ENCODE measurements around the gene DNLZ. TPM values are rescaled to one million over a fixed set of nuclear protein-coding genes. Genes with fewer than 3 reads are reported as not detected.

The DNLZ gene
- polyA plus RNA-seq, 2 of the 4 experiments (the other 2 are of a cell fraction) = 8.0 to 19.9 TPM

- FAIRE-seq = no peak
- POLR2A ChIA-PET = interaction anchor here (0.6 to 2.4 kb wide), 8 partner anchors 8 to 120 kb away, joined by 4 to 33 read pairs (median 12); partner anchors contain the start of gene SNAPC4
- TF ChIP-seq, protein P1, sequence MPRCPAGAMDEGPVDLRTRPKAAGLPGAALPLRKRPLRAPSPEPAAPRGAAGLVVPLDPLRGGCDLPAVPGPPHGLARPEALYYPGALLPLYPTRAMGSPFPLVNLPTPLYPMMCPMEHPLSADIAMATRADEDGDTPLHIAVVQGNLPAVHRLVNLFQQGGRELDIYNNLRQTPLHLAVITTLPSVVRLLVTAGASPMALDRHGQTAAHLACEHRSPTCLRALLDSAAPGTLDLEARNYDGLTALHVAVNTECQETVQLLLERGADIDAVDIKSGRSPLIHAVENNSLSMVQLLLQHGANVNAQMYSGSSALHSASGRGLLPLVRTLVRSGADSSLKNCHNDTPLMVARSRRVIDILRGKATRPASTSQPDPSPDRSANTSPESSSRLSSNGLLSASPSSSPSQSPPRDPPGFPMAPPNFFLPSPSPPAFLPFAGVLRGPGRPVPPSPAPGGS (IDR thresholded peaks at IDR 0.05) = no peak
- TF ChIP-seq RNF2 (IDR thresholded peaks at IDR 0.05; ENCODE audit: borderline replicate concordance, low read depth) = 0 out of 2 replicates have a peak, but pooled peaks have one; percentile 51
- no peak for TF ChIP-seq ELK1 (IDR thresholded peaks at IDR 0.05; ENCODE audit: low read depth, low read length)
- TF ChIP-seq ESRRA (IDR thresholded peaks at IDR 0.05; ENCODE audit: borderline replicate concordance, low read length) = no peak
- no peak for TF ChIP-seq ZFP36 (IDR thresholded peaks at IDR 0.05; ENCODE audit: borderline replicate concordance, partially characterized antibody)
- TF ChIP-seq KDM5A (IDR thresholded peaks at IDR 0.05) = no peak
- TF ChIP-seq, protein P2, sequence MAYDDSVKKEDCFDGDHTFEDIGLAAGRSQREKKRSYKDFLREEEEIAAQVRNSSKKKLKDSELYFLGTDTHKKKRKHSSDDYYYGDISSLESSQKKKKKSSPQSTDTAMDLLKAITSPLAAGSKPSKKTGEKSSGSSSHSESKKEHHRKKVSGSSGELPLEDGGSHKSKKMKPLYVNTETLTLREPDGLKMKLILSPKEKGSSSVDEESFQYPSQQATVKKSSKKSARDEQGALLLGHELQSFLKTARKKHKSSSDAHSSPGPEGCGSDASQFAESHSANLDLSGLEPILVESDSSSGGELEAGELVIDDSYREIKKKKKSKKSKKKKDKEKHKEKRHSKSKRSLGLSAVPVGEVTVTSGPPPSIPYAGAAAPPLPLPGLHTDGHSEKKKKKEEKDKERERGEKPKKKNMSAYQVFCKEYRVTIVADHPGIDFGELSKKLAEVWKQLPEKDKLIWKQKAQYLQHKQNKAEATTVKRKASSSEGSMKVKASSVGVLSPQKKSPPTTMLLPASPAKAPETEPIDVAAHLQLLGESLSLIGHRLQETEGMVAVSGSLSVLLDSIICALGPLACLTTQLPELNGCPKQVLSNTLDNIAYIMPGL (CRISPR knock-in tag; IDR thresholded peaks at IDR 0.05; ENCODE audit: borderline replicate concordance) = no peak
Measured at GRCh38 chr9:136363949-136364748, 605 bp upstream of the DNLZ start.

DNA sequence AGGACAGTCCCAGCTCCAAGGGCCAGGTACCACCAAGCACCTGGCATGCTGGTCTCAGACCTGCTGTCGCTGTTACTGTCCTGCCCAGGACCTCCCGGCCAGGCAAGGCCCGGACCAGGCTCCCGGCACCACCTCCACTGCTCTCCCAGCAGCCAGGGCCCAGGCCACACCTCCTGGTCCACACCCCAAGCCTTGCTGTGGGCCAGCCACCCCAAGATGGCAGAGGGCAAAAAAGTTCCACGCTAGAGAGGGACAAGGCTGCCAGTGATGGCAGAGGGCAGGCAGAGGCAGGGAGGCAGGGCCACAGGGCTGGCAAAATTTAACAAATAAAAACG, 1.1 kb downstream of the DNLZ start:
- Histone ChIP-seq H3K4me2 (peak overlapping the region; percentile 74), H3K27ac (peak overlapping the region in 1 of 2 experiments; percentile 72; a peak in 3 of 6 replicates), H3K4me1 (peaks cover 13% of the 10 kb centered on the region; the same call in 2 of the 3 replicates), H3K4me3 (no peak overlapping the region), H3K9me3 (no peaks in the 10 kb centered on the region)
- TF ChIP-seq EP300 (IDR thresholded peaks at IDR 0.05) = no peak
- no peak for TF ChIP-seq MAX (IDR thresholded peaks at IDR 0.05)
- TF ChIP-seq, protein P3, sequence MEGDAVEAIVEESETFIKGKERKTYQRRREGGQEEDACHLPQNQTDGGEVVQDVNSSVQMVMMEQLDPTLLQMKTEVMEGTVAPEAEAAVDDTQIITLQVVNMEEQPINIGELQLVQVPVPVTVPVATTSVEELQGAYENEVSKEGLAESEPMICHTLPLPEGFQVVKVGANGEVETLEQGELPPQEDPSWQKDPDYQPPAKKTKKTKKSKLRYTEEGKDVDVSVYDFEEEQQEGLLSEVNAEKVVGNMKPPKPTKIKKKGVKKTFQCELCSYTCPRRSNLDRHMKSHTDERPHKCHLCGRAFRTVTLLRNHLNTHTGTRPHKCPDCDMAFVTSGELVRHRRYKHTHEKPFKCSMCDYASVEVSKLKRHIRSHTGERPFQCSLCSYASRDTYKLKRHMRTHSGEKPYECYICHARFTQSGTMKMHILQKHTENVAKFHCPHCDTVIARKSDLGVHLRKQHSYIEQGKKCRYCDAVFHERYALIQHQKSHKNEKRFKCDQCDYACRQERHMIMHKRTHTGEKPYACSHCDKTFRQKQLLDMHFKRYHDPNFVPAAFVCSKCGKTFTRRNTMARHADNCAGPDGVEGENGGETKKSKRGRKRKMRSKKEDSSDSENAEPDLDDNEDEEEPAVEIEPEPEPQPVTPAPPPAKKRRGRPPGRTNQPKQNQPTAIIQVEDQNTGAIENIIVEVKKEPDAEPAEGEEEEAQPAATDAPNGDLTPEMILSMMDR (IDR thresholded peaks at IDR 0.05) = no peak
- no peak for TF ChIP-seq RNF2 (IDR thresholded peaks at IDR 0.05; ENCODE audit: borderline replicate concordance, low read depth)
- no peak for TF ChIP-seq JUN (IDR thresholded peaks at IDR 0.05)
- TF ChIP-seq CHD2 (IDR thresholded peaks at IDR 0.05; ENCODE audit: low read length, partially characterized antibody) = no peak
- TF ChIP-seq NPAS2 (CRISPR knock-in tag; IDR thresholded peaks at IDR 0.05; ENCODE audit: borderline replicate concordance) = no peak
- 77% methylated on average over 5 of the region's 6 CpGs for WGBS (ENCODE audit: missing lambda C conversion rate)
- ChIA-PET POLR2A (interaction anchor here (0.5 to 2.4 kb wide), 23 partner anchors 8 to 648 kb away, joined by 3 to 33 read pairs (median 4); partner anchors contain the start of genes ENTR1, PMPCA and SNAPC4), CTCF (interaction anchor here (0.6 to 2.9 kb wide), 23 partner anchors 8 to 334 kb away, joined by 3 to 29 read pairs (median 5); no protein-coding TSS in a partner anchor)
- ATAC-seq (no peak), FAIRE-seq (no peak), DNase-seq (ENCODE audit: low read depth in 1 of 2, low spot score in 1 of 2) (no peak)

More at GRCh38 chr9:136363949-136364748, 605 bp upstream of the DNLZ start:
- H3K27ac ChIP-seq = peak overlapping the region in 1 of 2 experiments; percentile 98; a peak in 4 of 6 replicates
- DNase-seq (ENCODE audit: low read depth in 1 of 2, low spot score in 1 of 2) (no peak), ATAC-seq (no peak)
- H3K4me3 ChIP-seq = peak overlapping the region; percentile 88
- peak overlapping the region; percentile 77 for H3K4me2 ChIP-seq
- peaks cover 13% of the 10 kb centered on the region; the same call in 2 of the 3 replicates for H3K4me1 ChIP-seq
- CTCF ChIA-PET = interaction anchor here (0.8 to 3.9 kb wide), 31 partner anchors 8 to 357 kb away, joined by 3 to 29 read pairs (median 5); partner anchors contain the start of gene CARD9
- H3K9me3 ChIP-seq = no peaks in the 10 kb centered on the region
- 83% methylated on average over 43 of the region's 54 CpGs for whole genome bisulfite sequencing (ENCODE audit: missing lambda C conversion rate)

Measured in A549 (cell line).